Activated CD4-positive, alpha-beta T cell treated with anti-CD3 and anti-CD28 coated beads for 36 hours (primary cell): ENCODE measurements around the gene PLCH2. TPM values are rescaled to one million over a fixed set of nuclear protein-coding genes. Genes with fewer than 3 reads are reported as not detected.

Experiments
- ATAC-seq: fragments of 200-7000 bp; cut with Tn5 transposase; one replicate; pipeline ENCODE4 v1.10.0; 2021; ENCODE audit warnings: mild to moderate bottlenecking, moderate library complexity
- CTCF ChIA-PET: fragments of 350-600 bp; sonication (Branson Sonifier 250); formaldehyde crosslinking; loops from one replicate; lab custom pipeline; 2021; ENCODE audit warnings: antibody characterized with exemption; lab: Charles Lee
- POLR2A ChIA-PET: fragments of 350-600 bp; sonication (Branson Sonifier 250); formaldehyde crosslinking; loops from one replicate; lab custom pipeline; 2021; ENCODE audit warnings: antibody characterized with exemption, inconsistent platforms; lab: Charles Lee
- DNase-seq: peaks from one replicate; pipeline ENCODE4 v3.0.0-alpha.2; 2020
- H3K27ac Mint-ChIP-seq: one replicate; pipeline ENCODE4 v1.8.0; 2021; ENCODE audit warnings: mixed read lengths
- H3K27me3 Mint-ChIP-seq: one replicate; pipeline ENCODE4 v1.8.0; 2021; ENCODE audit warnings: mixed read lengths
- H3K36me3 Mint-ChIP-seq: one replicate; pipeline ENCODE4 v1.8.0; 2021; ENCODE audit warnings: low read depth, mixed read lengths
- H3K4me1 Mint-ChIP-seq: one replicate; pipeline ENCODE4 v1.8.0; 2021; ENCODE audit warnings: mixed read lengths
- H3K4me3 Mint-ChIP-seq: one replicate; pipeline ENCODE4 v1.8.0; 2021; ENCODE audit warnings: mild to moderate bottlenecking, moderate library complexity, mixed read lengths
- H3K9me3 Mint-ChIP-seq: one replicate; pipeline ENCODE4 v1.8.0; 2021; ENCODE audit warnings: low read depth, mixed read lengths
- intact Hi-C, 2 experiments: fragments of 100-400 bp; cut with DNase I in 1 of 2; cut with micrococcal nuclease in 1 of 2; formaldehyde crosslinking; loops; one replicate each; pipeline versions ENCODE4 v1.14.2 to v1.15.1; 2022 to 2024; cut with DNase I, micrococcal nuclease
- total RNA-seq, 2 experiments: library from RNA; stranded (reverse); gene quantifications; one replicate each; pipeline ENCODE4 v1.2.3, GENCODE V29; 2021

Gene PLCH2
- total RNA-seq, 2 experiments from 2014 or later, result 5.1 to 6.3 TPM

DNA sequence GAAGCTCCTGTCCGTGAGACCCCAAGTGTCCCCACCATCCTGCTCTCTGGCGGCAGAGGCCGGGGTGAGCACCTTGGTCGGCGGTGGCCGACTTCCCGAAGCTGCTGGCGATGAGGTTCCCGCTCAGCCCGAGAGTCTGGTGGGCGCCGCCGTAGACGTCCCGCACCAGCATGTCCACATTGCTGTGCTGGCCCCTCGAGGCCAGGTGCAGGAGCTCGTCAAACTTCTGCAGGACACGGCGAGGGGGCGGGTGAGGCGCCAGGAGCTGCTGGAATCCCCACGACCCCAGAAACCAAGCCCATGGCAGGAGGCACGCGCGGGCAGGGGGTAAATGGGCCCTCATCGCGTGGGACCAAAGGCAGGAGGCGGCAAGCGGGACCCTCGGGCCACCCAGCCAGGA lies 43.6 kb downstream of the PLCH2 start:
- intact Hi-C loops, result loop anchor here in 1 of 2 experiments (10.0 kb wide), 2 partner anchors 1105 to 1335 kb away; partner anchors contain the start of genes CEP104, DFFB and TPRG1L
- DNase-seq, result no peak
- no peak for ATAC-seq
- Mint-ChIP-seq H3K4me1 (peaks cover 21% of the 10 kb centered on the region), H3K9me3 (no peaks in the 10 kb centered on the region), H3K4me3 (no peak overlapping the region), H3K27ac (no peak overlapping the region), H3K27me3 (no peaks in the 10 kb centered on the region), H3K36me3 (peaks cover 19% of the 10 kb centered on the region)
- CTCF ChIA-PET, result no interaction called here
- POLR2A ChIA-PET, result no interaction called here

DNA sequence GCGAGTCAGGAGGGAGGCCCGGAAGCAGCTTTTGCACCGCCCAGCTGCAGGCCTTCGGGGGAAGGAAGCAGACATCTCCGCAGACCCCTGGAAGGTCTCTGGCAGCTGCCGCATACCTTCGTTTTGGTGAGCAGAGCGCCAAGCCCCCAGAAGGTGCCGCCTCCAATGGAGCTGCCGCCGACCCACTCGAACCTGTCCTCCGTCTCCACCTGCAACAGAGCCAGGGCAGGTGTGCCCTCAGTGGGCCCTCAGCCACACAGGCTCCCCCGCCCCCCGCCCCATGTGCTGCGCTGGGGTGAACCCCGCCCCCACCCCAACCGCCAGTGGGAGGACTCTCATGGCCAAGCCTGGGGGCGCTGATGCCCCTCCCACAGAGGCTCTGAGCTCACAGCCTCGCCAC lies 44.1 kb downstream of the PLCH2 start:
- H3K4me3 Mint-ChIP-seq, result no peak overlapping the region
- POLR2A ChIA-PET, result no interaction called here
- no peaks in the 10 kb centered on the region for H3K9me3 Mint-ChIP-seq
- H3K4me1 Mint-ChIP-seq, result peaks cover 26% of the 10 kb centered on the region
- DNase-seq, result no peak
- H3K27me3 Mint-ChIP-seq, result no peaks in the 10 kb centered on the region
- no peak overlapping the region for H3K27ac Mint-ChIP-seq
- intact Hi-C loops, result loop anchor here in 1 of 2 experiments (10.0 kb wide), 2 partner anchors 1105 to 1335 kb away; partner anchors contain the start of genes CEP104, DFFB and TPRG1L
- CTCF ChIA-PET, result no interaction called here
- H3K36me3 Mint-ChIP-seq, result peaks cover 19% of the 10 kb centered on the region
- no peak for ATAC-seq

DNA sequence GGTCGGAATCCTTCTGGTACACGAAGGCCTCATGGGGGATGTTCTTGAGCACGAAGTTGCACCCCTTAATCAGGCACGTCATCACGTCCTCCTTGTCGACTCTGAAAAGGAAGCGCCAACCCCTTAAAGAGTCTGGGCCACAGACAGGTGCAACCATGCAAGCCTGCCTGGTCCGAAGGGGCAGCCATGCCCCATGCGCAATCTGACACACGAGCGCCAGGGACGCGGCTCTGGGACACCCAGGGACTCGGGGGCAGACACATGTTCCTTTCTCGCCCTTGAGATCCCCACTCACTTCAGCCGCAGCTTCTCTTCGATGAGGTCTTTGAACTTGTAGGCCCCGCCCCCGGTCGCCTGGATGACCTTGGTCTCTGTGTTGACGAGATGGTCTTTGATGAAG lies 44.7 kb downstream of the PLCH2 start:
- ATAC-seq, result no peak
- no peaks in the 10 kb centered on the region for H3K27me3 Mint-ChIP-seq
- DNase-seq, result no peak
- no peak overlapping the region for H3K27ac Mint-ChIP-seq
- ChIA-PET POLR2A (no interaction called here), CTCF (no interaction called here)
- peaks cover 19% of the 10 kb centered on the region for H3K36me3 Mint-ChIP-seq
- H3K4me1 Mint-ChIP-seq, result peaks cover 29% of the 10 kb centered on the region
- no peaks in the 10 kb centered on the region for H3K9me3 Mint-ChIP-seq
- intact Hi-C loops, result loop anchor here in 1 of 2 experiments (10.0 kb wide), 2 partner anchors 1104 to 1334 kb away; partner anchors contain the start of genes CEP104, DFFB and TPRG1L
- H3K4me3 Mint-ChIP-seq, result no peak overlapping the region

DNA sequence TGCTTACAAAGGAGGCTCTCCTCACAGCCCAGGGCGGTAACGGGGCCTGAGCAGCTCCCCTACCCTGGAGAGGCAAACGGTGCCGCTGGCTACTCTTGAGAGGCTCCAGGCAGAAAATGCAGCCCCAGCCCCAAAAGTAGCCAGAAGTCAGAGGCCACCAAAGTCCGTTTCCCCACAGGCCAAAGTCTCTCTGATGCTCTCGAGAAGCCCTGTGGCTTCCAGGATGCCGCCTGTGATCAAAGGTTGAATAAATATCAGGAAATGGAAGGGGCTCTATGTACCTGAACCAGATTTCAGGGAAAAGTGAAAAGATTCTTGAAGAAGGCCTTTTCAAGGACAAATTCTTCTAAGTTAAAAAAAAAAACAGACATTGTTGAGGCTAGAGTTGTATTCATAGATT lies 46.1 kb downstream of the PLCH2 start:
- DNase-seq (no peak), ATAC-seq (no peak)
- H3K9me3 Mint-ChIP-seq, result no peaks in the 10 kb centered on the region
- H3K27me3 Mint-ChIP-seq, result no peaks in the 10 kb centered on the region
- H3K27ac Mint-ChIP-seq, result no peak overlapping the region
- ChIA-PET CTCF (no interaction called here), POLR2A (no interaction called here)
- no peak overlapping the region for H3K4me3 Mint-ChIP-seq
- H3K4me1 Mint-ChIP-seq, result peaks cover 33% of the 10 kb centered on the region
- peaks cover 19% of the 10 kb centered on the region for H3K36me3 Mint-ChIP-seq
- intact Hi-C loops, result loop anchor here in 1 of 2 experiments (10.0 kb wide), 2 partner anchors 1103 to 1333 kb away; partner anchors contain the start of genes CEP104, DFFB and TPRG1L

DNA sequence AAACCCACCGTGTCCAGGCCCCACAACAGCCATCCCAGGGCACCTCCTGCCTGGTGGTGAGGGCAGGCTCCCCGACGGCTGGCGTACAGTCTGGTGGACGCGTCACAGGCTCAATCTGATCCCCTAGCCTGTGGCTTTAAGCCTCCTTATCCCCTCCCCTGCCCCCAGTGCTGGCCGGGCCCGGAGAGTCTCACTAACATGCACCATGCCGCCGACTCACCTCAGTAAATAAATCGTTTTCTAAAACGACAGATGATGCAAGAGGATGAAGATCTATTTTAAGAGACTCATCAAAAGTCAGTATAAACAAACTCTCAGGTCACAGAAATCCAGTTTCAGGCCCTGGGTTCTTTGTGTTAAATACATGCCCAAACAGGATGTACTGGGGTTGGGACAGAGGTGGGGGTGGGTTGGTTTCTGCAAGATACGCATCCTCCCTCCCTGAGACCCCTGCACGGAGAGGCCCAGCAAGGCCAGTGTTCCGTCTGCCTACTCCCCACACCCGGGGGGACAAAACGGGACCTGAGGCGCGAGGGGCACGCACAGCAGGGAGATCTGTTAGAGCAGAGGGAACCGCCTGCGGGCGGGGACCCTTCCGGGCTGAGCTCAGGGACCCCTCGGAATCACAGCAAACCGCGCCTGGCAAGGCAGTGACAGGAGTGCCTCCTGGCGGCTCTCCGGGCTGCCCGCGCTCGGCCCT lies 47.3 kb downstream of the PLCH2 start:
- peak; percentile 4 for ATAC-seq
- CTCF ChIA-PET, result interaction anchor here (0.6 to 1.3 kb wide), 5 partner anchors 12 to 116 kb away, joined by 3 to 5 read pairs (median 4); no protein-coding TSS in a partner anchor
- intact Hi-C loops, result loop anchor here in 1 of 2 experiments (10.0 kb wide), 2 partner anchors 1101 to 1331 kb away; partner anchors contain the start of genes CEP104, DFFB and TPRG1L

DNA sequence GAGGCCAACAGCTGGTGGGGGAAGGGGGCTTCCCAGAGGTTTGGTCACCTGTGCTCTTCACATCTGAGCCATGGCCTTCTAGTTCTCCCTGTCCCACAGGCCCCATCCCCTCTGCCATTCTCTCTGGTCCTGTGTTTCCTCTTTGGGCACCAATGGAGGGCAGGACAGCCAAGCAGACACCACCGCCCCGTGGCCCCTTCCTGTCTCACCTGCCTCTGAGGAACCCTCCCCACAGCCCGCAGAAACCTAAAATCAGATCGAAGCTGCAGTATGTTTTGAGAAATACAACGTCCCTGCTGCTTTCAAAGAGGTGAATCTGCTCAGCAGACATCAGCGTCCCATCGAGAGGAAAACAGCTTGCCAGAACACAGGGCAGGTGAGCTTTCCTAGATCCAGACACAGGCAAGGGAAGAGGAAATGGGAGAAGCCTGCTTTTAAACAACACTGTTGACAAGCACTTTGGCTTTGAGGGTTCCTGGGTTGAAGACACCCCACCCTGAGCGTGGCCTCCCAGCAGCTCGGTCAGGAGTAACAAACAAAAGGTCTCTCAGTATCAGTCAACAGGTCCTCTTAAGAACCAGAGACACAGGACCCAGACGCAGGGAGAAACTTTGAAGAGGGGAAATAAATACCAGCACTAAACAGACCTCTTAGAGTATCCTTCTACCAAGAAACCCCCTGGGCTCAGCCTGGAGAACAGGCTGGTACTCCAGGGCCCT lies 48.0 kb downstream of the PLCH2 start:
- Mint-ChIP-seq H3K4me3 (peak overlapping the region; percentile 77), H3K9me3 (no peaks in the 10 kb centered on the region)
- intact Hi-C loops, result loop anchor here (1.0 to 10.0 kb wide), 3 partner anchors 110 to 1331 kb away; partner anchors contain the start of genes CEP104 (in 1 of the 2), DFFB (in 1 of the 2) and TPRG1L (in 1 of the 2)

More for the DNA sequence above, 47.3 kb downstream of the PLCH2 start:
- Mint-ChIP-seq H3K9me3 (no peaks in the 10 kb centered on the region), H3K36me3 (peaks cover 17% of the 10 kb centered on the region), H3K27ac (peak overlapping the region; percentile 87), H3K27me3 (no peaks in the 10 kb centered on the region), H3K4me1 (peaks cover 36% of the 10 kb centered on the region), H3K4me3 (peak overlapping the region; percentile 77)
- DNase-seq, result peak; percentile 63
- POLR2A ChIA-PET, result no interaction called here

DNA sequence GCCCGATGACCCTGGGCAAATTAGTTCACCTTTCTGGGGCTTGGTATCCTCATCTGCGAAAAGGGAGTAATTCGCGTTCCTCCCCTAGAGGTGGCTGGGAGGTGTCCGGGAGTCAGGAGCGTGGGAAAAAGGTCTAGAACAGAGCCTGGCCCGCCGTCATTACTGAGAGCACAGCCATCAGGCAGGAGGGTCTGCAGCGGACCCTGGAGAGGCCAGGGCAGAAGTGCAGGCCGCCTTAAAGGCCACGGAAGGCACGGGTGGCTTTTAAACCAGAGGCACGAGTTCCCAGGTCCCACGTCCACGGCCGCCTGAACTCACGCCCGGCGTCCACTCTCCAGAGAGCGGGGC lies 49.5 kb downstream of the PLCH2 start:
- intact Hi-C loops, result loop anchor here in 1 of 2 experiments (10.0 kb wide), 2 partner anchors 1099 to 1329 kb away; partner anchors contain the start of genes CEP104, DFFB and TPRG1L
- peak overlapping the region; percentile 87 for H3K27ac Mint-ChIP-seq
- no peaks in the 10 kb centered on the region for H3K27me3 Mint-ChIP-seq
- CTCF ChIA-PET, result interaction anchor here (0.9 to 2.4 kb wide), 7 partner anchors 10 to 110 kb away, joined by 3 to 9 read pairs (median 6); partner anchors contain the start of gene TNFRSF14
- DNase-seq (no peak), ATAC-seq (no peak)
- POLR2A ChIA-PET, result interaction anchor here (0.8 to 1.5 kb wide), 3 partner anchors 18 to 298 kb away, joined by 3 to 4 read pairs (median 3); no protein-coding TSS in a partner anchor
- peaks cover 43% of the 10 kb centered on the region for H3K4me1 Mint-ChIP-seq
- peak overlapping the region; percentile 77 for H3K4me3 Mint-ChIP-seq
- H3K9me3 Mint-ChIP-seq, result no peaks in the 10 kb centered on the region
- peaks cover 8% of the 10 kb centered on the region for H3K36me3 Mint-ChIP-seq

More for the DNA sequence above, 48.0 kb downstream of the PLCH2 start:
- ChIA-PET POLR2A (interaction anchor here (0.5 kb wide), 1 partner anchor 1014 kb away, joined by 3 read pairs; no protein-coding TSS in a partner anchor), CTCF (interaction anchor here (0.6 to 1.3 kb wide), 7 partner anchors 10 to 117 kb away, joined by 3 to 5 read pairs (median 4); no protein-coding TSS in a partner anchor)
- DNase-seq (peak; percentile 61), ATAC-seq (no peak)
- Mint-ChIP-seq H3K4me1 (peaks cover 42% of the 10 kb centered on the region), H3K27ac (peak overlapping the region; percentile 87), H3K27me3 (no peaks in the 10 kb centered on the region), H3K36me3 (peaks cover 11% of the 10 kb centered on the region)

DNA sequence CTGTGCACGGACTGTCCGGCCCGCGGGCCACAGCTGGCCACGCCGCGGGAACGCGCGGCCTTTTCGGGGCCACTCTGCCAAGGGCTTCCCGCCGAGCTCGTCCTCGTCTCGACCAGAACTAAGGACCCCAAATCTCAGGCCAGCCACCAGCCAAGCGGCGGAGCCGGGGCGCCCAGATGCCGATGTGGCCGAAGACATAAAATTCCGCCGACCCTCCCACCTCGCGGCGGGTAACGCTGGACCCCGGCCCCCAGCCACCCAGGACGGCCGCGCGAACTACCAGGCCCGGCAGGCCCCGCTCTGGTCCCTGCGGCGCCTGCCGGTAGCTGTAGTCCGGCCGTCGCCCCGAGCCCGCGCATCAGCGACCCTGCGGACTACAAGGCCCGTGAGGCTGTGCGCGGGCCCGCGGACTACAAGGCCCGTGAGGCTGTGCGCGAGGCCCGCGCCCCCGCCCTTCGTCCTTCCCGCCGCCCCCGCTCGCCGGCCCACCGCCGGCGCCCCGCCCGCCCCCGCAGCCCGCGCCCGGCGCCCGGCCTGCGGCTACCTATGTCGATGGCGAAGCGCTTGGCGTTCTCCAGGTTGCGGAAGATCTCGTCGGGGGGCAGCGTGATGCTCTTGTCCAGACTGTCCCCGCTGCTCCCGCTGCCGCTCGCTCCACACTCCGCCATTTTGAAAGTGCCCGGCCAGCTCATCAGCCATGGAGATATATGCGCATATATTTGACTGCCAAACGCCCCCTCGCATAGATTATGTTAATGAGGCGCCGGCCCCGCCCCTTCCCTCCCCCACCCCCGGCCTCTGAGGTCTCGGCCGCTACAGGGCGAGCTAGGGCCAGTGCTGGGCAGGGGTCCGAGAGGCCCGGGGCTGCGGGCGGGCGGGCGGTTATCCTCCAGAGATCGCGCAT lies 50.1 kb downstream of the PLCH2 start, which contains the start of gene PANK4:
Gene PANK4 (minus strand): TSS at position 677 of the 904 bp plus-strand sequence. CDS start 9 bp downstream, at position 668.
- H3K27me3 Mint-ChIP-seq, result peaks cover 3% of the 10 kb centered on the region
- H3K4me1 Mint-ChIP-seq, result peaks cover 43% of the 10 kb centered on the region
- H3K27ac Mint-ChIP-seq, result peak within 1 kb of the TSS; percentile 91
- DNase-seq (peak; percentile 96), ATAC-seq (peak; percentile 87)
- no peaks in the 10 kb centered on the region for H3K9me3 Mint-ChIP-seq
- intact Hi-C loops, result loop anchor here (1.0 to 10.0 kb wide), 12 partner anchors 22 to 1329 kb away; partner anchors contain the start of genes PRXL2B (in 2 of the 2), CEP104 (in 1 of the 2), DFFB (in 1 of the 2) and FAAP20 (in 1 of the 2)
- H3K36me3 Mint-ChIP-seq, result peaks cover 2% of the 10 kb centered on the region
- ChIA-PET CTCF (interaction anchor here (0.6 to 2.4 kb wide), 10 partner anchors 9 to 287 kb away, joined by 3 to 9 read pairs (median 4); partner anchors contain the start of gene TNFRSF14), POLR2A (interaction anchor here (0.5 to 1.5 kb wide), 10 partner anchors 18 to 912 kb away, joined by 3 to 6 read pairs (median 3); partner anchors contain the start of genes MORN1 and RER1)
- peak within 1 kb of the TSS; percentile 77 for H3K4me3 Mint-ChIP-seq

DNA sequence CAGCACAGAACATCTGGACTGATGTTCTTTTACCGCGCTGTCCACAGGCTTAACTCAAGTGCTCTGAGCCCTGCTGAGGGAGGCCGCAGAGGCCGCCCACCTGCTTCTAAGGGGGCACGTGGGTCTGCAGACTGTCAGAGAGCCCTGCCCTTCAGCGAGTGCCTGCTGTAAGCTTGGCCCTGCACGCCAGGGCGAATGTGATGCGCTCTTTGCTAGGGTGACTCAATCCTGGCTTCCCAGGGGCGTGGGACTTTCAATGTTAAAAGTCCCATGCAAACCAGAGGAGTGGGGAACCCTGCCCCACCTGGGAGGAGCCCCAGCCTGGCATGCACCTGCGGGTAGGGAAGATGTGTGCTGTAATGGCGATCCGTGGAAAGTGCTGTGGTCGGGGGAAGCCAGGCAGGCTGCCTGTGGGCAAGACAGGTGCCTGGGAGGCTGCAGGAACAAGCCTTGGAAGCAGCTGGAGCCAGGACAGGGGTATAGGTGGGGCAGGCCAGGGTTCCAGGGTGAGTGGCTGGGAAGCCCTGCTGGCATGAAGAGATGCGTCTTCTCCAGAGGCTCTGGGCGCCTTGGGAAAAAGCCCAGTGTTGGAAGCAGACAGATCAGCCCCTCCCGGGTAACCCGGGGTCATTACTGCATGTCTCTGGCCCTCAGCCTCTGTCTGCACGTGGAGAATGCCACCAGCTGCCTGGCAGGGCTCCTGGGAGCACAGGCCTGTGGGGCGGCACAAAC lies 50.9 kb downstream of the PLCH2 start:
- ChIA-PET CTCF (interaction anchor here (0.6 to 2.4 kb wide), 6 partner anchors 8 to 39 kb away, joined by 3 to 9 read pairs (median 4); no protein-coding TSS in a partner anchor), POLR2A (interaction anchor here (0.5 to 1.5 kb wide), 6 partner anchors 17 to 912 kb away, joined by 3 to 6 read pairs (median 3); partner anchors contain the start of genes MORN1 and RER1)
- peak overlapping the region; percentile 4 for H3K27ac Mint-ChIP-seq
- H3K36me3 Mint-ChIP-seq, result no peaks in the 10 kb centered on the region
- ATAC-seq, result peak; percentile 66
- H3K27me3 Mint-ChIP-seq, result peaks cover 6% of the 10 kb centered on the region
- intact Hi-C loops, result loop anchor here (1.0 to 10.0 kb wide), 12 partner anchors 21 to 1328 kb away; partner anchors contain the start of genes PRXL2B (in 2 of the 2), CEP104 (in 1 of the 2), DFFB (in 1 of the 2) and FAAP20 (in 1 of the 2)
- DNase-seq, result peak; percentile 88
- H3K4me3 Mint-ChIP-seq, result peak overlapping the region; percentile 77
- H3K9me3 Mint-ChIP-seq, result no peaks in the 10 kb centered on the region
- peaks cover 43% of the 10 kb centered on the region for H3K4me1 Mint-ChIP-seq
